ENCODE measurements around the gene ERC2.

The ERC2 gene

DNA sequence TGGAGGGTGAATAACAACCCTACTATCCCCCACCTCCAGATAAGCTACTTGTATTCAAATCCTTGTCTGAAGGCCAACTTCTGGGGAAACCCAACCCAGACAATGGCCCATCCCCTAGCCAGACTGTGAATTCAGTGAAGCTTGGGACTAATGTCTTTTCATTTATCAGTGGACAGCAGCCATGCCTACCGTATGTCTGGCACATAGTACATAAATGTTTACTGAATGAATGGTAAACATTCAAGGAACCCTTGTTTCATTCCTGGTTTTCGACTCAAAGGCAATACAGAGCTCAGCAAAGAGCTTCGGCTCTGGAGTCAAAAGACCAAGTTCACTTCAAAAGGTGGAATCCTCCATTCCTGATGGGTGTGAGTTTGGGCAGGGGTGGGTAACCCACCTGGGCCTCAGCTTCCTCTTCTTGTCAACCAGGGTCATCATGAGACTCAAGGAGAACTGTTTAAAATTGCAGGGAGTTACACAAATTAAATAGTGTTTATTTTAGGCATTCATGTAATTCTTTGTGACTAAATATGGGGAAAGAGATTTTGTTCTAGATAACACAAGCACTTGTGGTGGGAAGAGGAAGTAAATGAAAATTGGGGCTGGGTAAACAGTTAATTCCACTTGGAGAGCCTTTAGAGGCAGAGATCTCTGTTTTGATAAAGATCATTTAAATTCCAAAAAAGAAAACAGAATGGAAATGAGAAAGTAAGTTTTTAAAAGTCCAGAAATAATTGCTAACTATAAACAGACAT is 677.5 kb downstream of the ERC2 start:
- DNase-seq (ENCODE audit: low spot score): no peak

GRCh38 chr3:55789516-55789915 is 678.8 kb downstream of the ERC2 start:
- no peak for DNase-seq (ENCODE audit: low spot score)

- no peak for DNase-seq (ENCODE audit: low spot score)
These were observed 685.5 kb downstream of the ERC2 start for GRCh38 chr3:55782807-55783206.

GRCh38 chr3:55782351-55782750 is 685.9 kb downstream of the ERC2 start:
- DNase-seq (ENCODE audit: low spot score): no peak

DNA sequence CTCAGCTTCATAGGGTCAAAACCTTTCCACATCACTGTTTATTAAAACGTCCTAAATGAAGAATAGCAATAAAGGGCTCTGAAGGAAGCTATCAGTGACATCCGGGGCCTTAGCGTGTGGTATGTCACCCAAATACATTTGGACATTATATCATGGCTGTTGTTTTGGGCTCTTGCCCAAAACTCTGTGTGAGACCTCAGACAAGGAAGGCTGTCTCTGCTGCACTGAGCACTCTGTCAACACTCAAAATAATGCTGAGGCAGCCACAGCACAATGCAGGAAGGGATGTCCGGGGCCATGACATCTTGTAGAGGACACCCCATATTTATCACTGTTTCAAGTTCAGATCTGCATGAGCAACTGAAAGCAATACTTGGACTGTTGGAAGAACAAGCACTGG is 687.4 kb downstream of the ERC2 start:
- DNase-seq (ENCODE audit: low spot score): no peak

DNA sequence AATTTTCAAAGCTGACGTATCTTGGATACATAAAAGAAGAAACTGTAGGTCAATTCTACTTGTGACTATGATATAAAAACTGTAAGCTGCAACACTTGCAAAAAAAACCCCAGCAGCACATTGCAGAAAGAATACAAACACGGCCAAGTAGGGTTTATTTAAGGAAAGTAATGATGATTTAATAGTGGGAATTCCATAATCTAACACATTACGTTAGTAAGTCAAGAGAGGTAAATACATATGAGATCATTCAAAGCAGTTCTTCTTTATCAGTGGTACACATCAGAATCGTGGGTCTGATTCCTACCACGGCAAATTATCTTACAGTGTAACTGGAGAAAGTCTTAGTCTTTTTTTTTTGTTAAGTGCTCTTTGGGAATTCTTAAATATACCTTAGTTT is 688.7 kb downstream of the ERC2 start:
- no peak for DNase-seq (ENCODE audit: low spot score)

DNA sequence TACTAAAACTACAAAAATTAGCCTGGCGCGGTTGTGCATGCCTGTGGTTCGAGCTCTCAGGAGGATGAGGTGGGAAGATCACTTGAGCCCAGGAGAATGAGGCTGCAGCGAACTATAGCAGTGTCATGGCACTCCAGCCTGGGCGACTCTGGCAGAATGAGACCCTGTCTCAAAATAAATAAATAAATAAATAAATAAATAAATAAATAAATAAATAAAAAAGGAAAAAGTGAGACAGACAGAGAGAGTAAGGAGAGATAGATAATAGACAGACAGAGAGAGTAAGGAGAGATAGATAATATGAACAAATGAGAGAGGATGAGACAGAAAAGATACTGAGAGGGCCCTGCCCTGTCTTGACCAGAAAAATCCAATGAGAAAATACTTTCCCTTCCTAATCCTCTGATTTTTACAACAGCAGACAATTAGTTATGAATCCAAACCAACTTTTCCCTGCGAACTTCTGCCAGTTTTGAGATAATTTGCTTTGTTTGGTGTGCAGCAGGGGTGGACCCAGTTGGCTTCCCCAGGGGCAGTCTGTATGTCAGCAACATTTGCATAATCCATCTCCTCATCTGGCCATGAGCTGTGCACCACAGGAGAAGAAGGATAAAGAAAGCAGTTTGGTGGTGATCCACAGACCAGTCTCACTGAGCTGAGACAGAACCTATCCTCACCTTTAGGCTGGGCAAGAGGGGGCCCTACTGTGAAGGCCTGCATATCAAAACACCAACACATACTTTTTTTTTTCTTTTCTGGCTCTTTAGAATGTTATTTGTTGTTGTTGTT is 692.7 kb downstream of the ERC2 start:
- no peak for DNase-seq (ENCODE audit: low spot score)

- no peak for DNase-seq (ENCODE audit: low spot score)
These were observed 693.4 kb downstream of the ERC2 start for GRCh38 chr3:55774856-55775255.

DNA sequence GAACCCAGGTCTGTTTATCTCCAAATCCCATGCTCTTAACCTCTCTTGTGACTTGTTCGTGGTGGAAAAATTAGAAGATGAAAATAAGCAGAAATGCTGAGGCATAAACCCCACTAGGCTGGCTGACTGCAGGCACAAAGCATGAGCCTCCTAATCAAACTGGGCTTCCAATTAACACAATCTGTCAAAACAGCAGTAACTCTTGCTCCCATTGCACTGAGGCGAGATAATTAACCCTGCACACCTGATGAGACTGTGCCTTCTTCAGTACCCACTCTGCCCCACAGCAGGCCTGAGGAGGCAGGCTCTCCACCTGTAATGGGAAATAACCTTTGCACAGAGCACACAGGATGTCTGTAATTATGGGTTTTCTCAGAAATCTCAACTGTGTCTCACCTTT is 696.8 kb downstream of the ERC2 start:
- DNase-seq (ENCODE audit: low spot score): no peak

GRCh38 chr3:55770077-55770476 is 698.2 kb downstream of the ERC2 start:
- no peak for DNase-seq (ENCODE audit: low spot score)

DNA sequence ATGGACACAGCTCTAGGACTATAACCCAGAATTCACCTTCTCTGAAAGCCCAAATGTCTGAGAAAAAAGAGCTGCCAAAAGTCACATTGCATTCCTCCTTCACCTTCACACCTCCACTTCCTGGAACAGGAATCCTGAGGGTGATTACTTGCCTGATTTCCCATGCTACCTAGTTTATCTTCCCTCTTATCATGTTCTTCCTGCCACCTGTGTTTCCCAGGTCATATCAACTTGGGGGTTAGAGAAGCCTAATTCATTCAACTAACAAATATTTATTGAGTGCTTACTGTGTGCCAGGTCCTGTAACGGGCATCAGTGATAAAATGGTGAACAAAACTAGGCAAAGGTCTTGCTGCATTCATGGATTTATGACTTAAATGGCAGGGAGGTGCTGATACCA is 701.5 kb downstream of the ERC2 start:
- no peak for DNase-seq (ENCODE audit: low spot score)

GRCh38 chr3:55765906-55766701 is 702.2 kb downstream of the ERC2 start:
- DNase-seq (ENCODE audit: low spot score): no peak

DNA sequence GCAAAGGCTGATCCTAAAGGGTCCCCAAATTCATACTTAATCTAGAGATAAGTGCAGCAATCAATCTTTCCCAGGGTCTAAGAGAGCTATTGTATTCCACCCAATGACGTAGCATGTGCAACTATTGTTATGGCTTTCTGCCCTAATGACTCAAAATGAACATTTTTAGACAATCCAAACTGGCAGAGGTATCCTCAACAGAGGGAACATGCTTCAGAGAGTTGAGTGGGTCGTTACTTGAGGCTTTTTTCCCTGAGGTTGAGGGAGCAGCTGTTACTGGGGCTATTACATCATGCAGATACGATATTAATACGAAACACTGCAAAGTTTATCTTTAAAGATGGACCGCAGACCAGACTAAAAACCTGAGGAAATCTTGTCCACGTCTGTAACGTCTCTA is 702.9 kb downstream of the ERC2 start:
- no peak for DNase-seq (ENCODE audit: low spot score)

- no peak for DNase-seq (ENCODE audit: low spot score)
These were observed 711.3 kb downstream of the ERC2 start for GRCh38 chr3:55756976-55757375.

- DNase-seq (ENCODE audit: low spot score): no peak
These were observed 712.6 kb downstream of the ERC2 start for GRCh38 chr3:55755516-55756205.

GRCh38 chr3:55752911-55753310 is 715.4 kb downstream of the ERC2 start:
- DNase-seq (ENCODE audit: low spot score): no peak

DNA sequence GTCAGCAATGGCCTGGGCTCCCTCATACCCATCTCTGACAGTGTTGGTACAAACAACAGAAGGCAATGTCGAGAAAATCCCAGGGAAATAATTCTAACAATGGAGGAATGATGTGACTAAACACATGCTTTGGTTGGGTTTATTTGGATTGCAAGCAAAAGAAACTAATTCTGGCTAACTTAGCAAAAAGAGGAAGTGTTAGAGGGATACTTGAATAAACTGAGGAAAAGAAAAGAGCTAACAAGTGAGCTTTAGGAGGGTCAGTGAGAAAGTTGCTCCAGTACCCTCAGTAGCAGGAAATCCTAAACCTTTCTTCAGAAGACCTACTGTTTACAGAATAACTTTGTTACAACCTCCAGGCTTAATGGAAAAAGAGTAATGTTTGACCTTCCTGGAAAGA is 716.5 kb downstream of the ERC2 start:
- no peak for DNase-seq (ENCODE audit: low spot score)

- DNase-seq (ENCODE audit: low spot score): no peak
These were observed 717.7 kb downstream of the ERC2 start for GRCh38 chr3:55750525-55750924.

- DNase-seq (ENCODE audit: low spot score): no peak
These were observed 719.2 kb downstream of the ERC2 start for GRCh38 chr3:55749036-55749435.

- DNase-seq (ENCODE audit: low spot score): peak; percentile 29
These were observed 721.4 kb downstream of the ERC2 start for GRCh38 chr3:55746808-55747413.

DNA sequence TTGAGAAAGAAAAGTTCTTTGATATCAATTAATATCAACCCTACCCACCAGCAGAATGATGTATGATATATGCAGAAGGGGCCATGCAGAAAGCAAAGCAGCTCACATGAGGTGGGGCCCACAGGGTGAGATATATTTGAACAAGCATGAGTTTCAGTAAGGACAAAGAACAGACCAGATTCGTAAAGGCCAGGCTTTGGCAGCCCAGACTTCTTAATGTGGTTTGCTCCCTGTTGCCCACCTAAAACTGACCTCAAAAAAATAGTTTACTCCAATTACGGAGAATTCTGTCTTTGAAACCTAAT is 725.5 kb downstream of the ERC2 start:
- DNase-seq (ENCODE audit: low spot score): no peak
